Activated CD4-positive, alpha-beta memory T cell treated with anti-CD3 and anti-CD28 coated beads for 36 hours (primary cell): ENCODE data around the gene PVR. TPM values are rescaled to one million over a fixed set of nuclear protein-coding genes. Genes with fewer than 3 reads are reported as not detected.
"Not testable (repeated sequence)": the region's sequence is repeated elsewhere in the genome, so short reads cannot be mapped to it uniquely, and the experiment has no call there.

Experiments
- CTCF ChIA-PET: fragments of 350-600 bp; sonication (Branson Sonifier 250); formaldehyde crosslinking; loops from one replicate; lab custom pipeline; 2021; ENCODE audit warnings: antibody characterized with exemption, inconsistent platforms; lab: Charles Lee
- POLR2A ChIA-PET: fragments of 350-600 bp; sonication (Branson Sonifier 250); formaldehyde crosslinking; loops from one replicate; lab custom pipeline; 2021; ENCODE audit warnings: antibody characterized with exemption; lab: Charles Lee
- DNase-seq: peaks from one replicate; pipeline ENCODE4 v3.0.0-alpha.2; 2020
- H3K27ac Mint-ChIP-seq: one replicate; pipeline ENCODE4 v1.8.0; 2021; ENCODE audit warnings: mixed read lengths
- H3K27me3 Mint-ChIP-seq: one replicate; pipeline ENCODE4 v1.8.0; 2021; ENCODE audit warnings: mixed read lengths
- H3K36me3 Mint-ChIP-seq: one replicate; pipeline ENCODE4 v1.8.0; 2021; ENCODE audit warnings: mixed read lengths
- H3K4me1 Mint-ChIP-seq: one replicate; pipeline ENCODE4 v1.8.0; 2021; ENCODE audit warnings: low read depth, mixed read lengths
- H3K4me3 Mint-ChIP-seq: one replicate; pipeline ENCODE4 v1.8.0; 2021; ENCODE audit warnings: mild to moderate bottlenecking, mixed read lengths
- H3K9me3 Mint-ChIP-seq: one replicate; pipeline ENCODE4 v1.8.0; 2021; ENCODE audit warnings: mixed read lengths
- intact Hi-C: fragments of 100-400 bp; cut with micrococcal nuclease; formaldehyde crosslinking; loops from one replicate; pipeline ENCODE4 v1.15.1; 2023
- total RNA-seq, 2 experiments: library from RNA; stranded (reverse); gene quantifications; one replicate each; pipeline ENCODE4 v1.2.3, GENCODE V29; 2021

The PVR gene
- total RNA-seq, 2 experiments from 2014 or later, result 6.5 to 7.4 TPM

- POLR2A ChIA-PET, result no interaction called here
- intact Hi-C loops, result no loop called here
- no peak overlapping the region for H3K27ac Mint-ChIP-seq
- H3K27me3 Mint-ChIP-seq, result peaks cover 1% of the 10 kb centered on the region
- H3K4me1 Mint-ChIP-seq, result no peaks in the 10 kb centered on the region
- CTCF ChIA-PET, result no interaction called here
- H3K9me3 Mint-ChIP-seq, result no peaks in the 10 kb centered on the region
- no peak overlapping the region for H3K4me3 Mint-ChIP-seq
- no peak for DNase-seq
- H3K36me3 Mint-ChIP-seq, result no peaks in the 10 kb centered on the region
Measured at GRCh38 chr19:44623080-44623479, 20.6 kb upstream of the PVR start.

GRCh38 chr19:44623626-44624025 lies 20.1 kb upstream of the PVR start:
- Mint-ChIP-seq H3K27me3 (peaks cover 1% of the 10 kb centered on the region), H3K9me3 (no peaks in the 10 kb centered on the region), H3K4me1 (no peaks in the 10 kb centered on the region), H3K27ac (no peak overlapping the region), H3K36me3 (no peaks in the 10 kb centered on the region), H3K4me3 (no peak overlapping the region)
- DNase-seq, result no peak
- ChIA-PET POLR2A (no interaction called here), CTCF (no interaction called here)
- intact Hi-C loops, result no loop called here

- intact Hi-C loops, result no loop called here
- CTCF ChIA-PET, result no interaction called here
- H3K27me3 Mint-ChIP-seq, result peaks cover 3% of the 10 kb centered on the region
- H3K4me3 Mint-ChIP-seq, result no peak overlapping the region
- no peaks in the 10 kb centered on the region for H3K4me1 Mint-ChIP-seq
- H3K27ac Mint-ChIP-seq, result no peak overlapping the region
- no peak for DNase-seq
- POLR2A ChIA-PET, result no interaction called here
- no peaks in the 10 kb centered on the region for H3K36me3 Mint-ChIP-seq
- H3K9me3 Mint-ChIP-seq, result no peaks in the 10 kb centered on the region
Measured at GRCh38 chr19:44624840-44625354, 18.8 kb upstream of the PVR start.

DNA sequence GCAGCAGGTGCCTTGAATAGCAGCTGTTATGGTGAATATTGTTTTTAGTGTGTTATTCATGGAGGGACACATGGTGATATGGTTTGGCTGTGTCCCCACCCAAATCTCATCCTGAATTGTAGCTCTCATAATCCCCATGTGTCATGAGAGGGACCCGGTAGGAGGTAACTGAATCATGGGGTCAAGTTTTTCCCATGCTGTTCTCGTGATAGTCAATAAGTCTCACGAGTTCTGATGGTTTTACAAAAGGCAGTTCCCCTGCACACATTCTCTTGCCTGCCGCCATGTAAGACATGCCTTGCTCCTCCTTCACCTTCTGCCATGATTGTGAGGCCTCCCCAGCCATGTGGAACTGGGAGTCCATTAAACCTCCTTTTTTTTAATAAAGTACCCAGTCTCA lies 18.1 kb upstream of the PVR start:
- H3K4me1 Mint-ChIP-seq, H3K27me3 Mint-ChIP-seq, H3K9me3 Mint-ChIP-seq, POLR2A ChIA-PET, H3K4me3 Mint-ChIP-seq, DNase-seq, intact Hi-C loops, H3K27ac Mint-ChIP-seq, CTCF ChIA-PET, H3K36me3 Mint-ChIP-seq: not testable (repeated sequence)

GRCh38 chr19:44626048-44626624 lies 17.6 kb upstream of the PVR start:
- intact Hi-C loops, result no loop called here
- Mint-ChIP-seq H3K27ac (no peak overlapping the region), H3K4me1 (no peaks in the 10 kb centered on the region), H3K4me3 (no peak overlapping the region), H3K36me3 (no peaks in the 10 kb centered on the region), H3K9me3 (no peaks in the 10 kb centered on the region), H3K27me3 (peaks cover 3% of the 10 kb centered on the region)
- POLR2A ChIA-PET, result interaction anchor here (1.2 kb wide), 1 partner anchor 41 kb away, joined by 3 read pairs; no protein-coding TSS in a partner anchor
- CTCF ChIA-PET, result no interaction called here
- no peak for DNase-seq

- H3K27me3 Mint-ChIP-seq, result peaks cover 3% of the 10 kb centered on the region
- ChIA-PET POLR2A (no interaction called here), CTCF (no interaction called here)
- no peaks in the 10 kb centered on the region for H3K9me3 Mint-ChIP-seq
- intact Hi-C loops, result no loop called here
- H3K4me3 Mint-ChIP-seq, result no peak overlapping the region
- no peaks in the 10 kb centered on the region for H3K36me3 Mint-ChIP-seq
- no peak overlapping the region for H3K27ac Mint-ChIP-seq
- H3K4me1 Mint-ChIP-seq, result no peaks in the 10 kb centered on the region
- no peak for DNase-seq
Measured at GRCh38 chr19:44627631-44628030, 16.1 kb upstream of the PVR start.

DNA sequence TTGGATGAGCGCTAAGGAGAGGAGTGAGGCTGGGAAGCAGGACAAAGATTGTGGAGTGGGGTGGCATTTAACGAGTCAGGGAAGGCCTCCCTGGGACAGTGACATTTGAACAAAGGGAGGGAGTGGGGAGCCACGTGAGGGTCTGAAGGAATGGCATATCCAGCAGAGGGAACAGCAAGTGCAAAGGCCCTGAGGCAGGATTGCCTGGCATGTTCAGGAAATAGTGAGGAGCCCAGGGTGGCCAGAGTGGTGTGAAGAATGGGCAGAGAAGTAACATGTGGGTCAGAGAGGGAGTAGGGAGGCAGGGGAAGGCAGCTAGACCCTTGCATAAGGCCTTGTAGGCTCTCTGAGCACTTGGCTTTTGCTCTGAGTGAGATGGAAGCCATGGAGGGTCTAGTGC lies 14.9 kb upstream of the PVR start:
- ChIA-PET POLR2A (no interaction called here), CTCF (no interaction called here)
- intact Hi-C loops, result no loop called here
- no peaks in the 10 kb centered on the region for H3K36me3 Mint-ChIP-seq
- H3K27ac Mint-ChIP-seq, result no peak overlapping the region
- H3K27me3 Mint-ChIP-seq, result peaks cover 3% of the 10 kb centered on the region
- H3K4me3 Mint-ChIP-seq, result no peak overlapping the region
- DNase-seq, result no peak
- H3K4me1 Mint-ChIP-seq, result no peaks in the 10 kb centered on the region
- no peaks in the 10 kb centered on the region for H3K9me3 Mint-ChIP-seq

DNA sequence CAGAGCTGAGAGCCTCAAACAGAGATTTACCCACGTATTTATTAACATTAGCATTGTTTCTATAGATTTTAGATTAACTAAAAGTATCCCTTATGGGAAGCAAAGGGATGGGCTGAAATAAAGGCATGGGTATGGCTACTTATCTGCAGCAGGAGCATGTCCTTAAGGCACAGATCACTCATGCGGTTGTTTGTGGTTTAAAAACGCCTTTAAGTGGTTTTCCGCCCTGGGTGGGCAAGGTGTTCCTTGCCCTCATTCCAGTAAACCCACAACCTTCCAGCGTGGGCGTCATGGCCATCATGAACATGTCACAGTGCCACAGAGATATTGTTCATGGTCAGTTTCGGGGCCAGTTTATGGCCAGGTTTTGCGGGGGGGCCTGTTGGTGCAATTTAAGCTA lies 12.1 kb upstream of the PVR start:
- H3K4me3 Mint-ChIP-seq, POLR2A ChIA-PET, H3K36me3 Mint-ChIP-seq, H3K4me1 Mint-ChIP-seq, DNase-seq, H3K27ac Mint-ChIP-seq, H3K9me3 Mint-ChIP-seq, CTCF ChIA-PET, intact Hi-C loops: not testable (repeated sequence)
- peaks cover 12% of the 10 kb centered on the region for H3K27me3 Mint-ChIP-seq

- peaks cover 10% of the 10 kb centered on the region for H3K27me3 Mint-ChIP-seq
- H3K36me3 Mint-ChIP-seq, H3K27ac Mint-ChIP-seq, DNase-seq, intact Hi-C loops, H3K9me3 Mint-ChIP-seq, H3K4me1 Mint-ChIP-seq, POLR2A ChIA-PET, H3K4me3 Mint-ChIP-seq: not testable (repeated sequence)
- CTCF ChIA-PET, result interaction anchor here (1.2 kb wide), 1 partner anchor 20 kb away, joined by 6 read pairs; no protein-coding TSS in a partner anchor
Measured at GRCh38 chr19:44634058-44634457, 9.7 kb upstream of the PVR start.

DNA sequence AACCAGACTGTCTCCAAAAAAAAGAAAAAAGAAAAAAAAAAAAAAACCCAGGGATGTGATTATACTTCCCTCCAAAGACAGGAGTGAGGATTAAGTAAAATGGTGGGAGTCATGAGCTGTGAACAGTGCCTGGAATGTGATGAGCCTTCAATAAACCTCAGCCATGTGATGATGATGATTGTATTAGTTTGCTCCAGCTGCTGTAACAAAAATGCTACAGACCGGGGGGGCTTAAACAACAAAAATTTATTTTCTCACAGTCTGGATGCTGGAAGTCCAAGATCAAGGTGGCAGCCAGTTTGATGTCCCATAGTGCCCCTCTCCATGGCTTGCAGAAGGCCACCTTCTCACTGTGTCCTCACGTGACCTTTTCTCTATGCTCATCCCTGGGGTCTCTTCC lies 8.9 kb upstream of the PVR start:
- POLR2A ChIA-PET, result no interaction called here

GRCh38 chr19:44635581-44636438 lies 7.9 kb upstream of the PVR start:
- intact Hi-C loops, result no loop called here
- no peak for DNase-seq
- no peaks in the 10 kb centered on the region for H3K36me3 Mint-ChIP-seq
- peaks cover 13% of the 10 kb centered on the region for H3K27me3 Mint-ChIP-seq
- ChIA-PET POLR2A (no interaction called here), CTCF (no interaction called here)
- H3K4me1 Mint-ChIP-seq, result no peaks in the 10 kb centered on the region
- H3K4me3 Mint-ChIP-seq, result no peak overlapping the region
- H3K9me3 Mint-ChIP-seq, result no peaks in the 10 kb centered on the region
- no peak overlapping the region for H3K27ac Mint-ChIP-seq

More for the DNA sequence above, 8.9 kb upstream of the PVR start:
- Mint-ChIP-seq H3K36me3 (no peaks in the 10 kb centered on the region), H3K27me3 (peaks cover 10% of the 10 kb centered on the region), H3K4me3 (no peak overlapping the region), H3K27ac (no peak overlapping the region), H3K4me1 (no peaks in the 10 kb centered on the region), H3K9me3 (no peaks in the 10 kb centered on the region)
- no peak for DNase-seq
- intact Hi-C loops, result no loop called here
- CTCF ChIA-PET, result interaction anchor here (1.2 kb wide), 1 partner anchor 20 kb away, joined by 6 read pairs; no protein-coding TSS in a partner anchor

- no peaks in the 10 kb centered on the region for H3K9me3 Mint-ChIP-seq
- intact Hi-C loops, result no loop called here
- peaks cover 19% of the 10 kb centered on the region for H3K27me3 Mint-ChIP-seq
- CTCF ChIA-PET, result interaction anchor here (0.5 kb wide), 1 partner anchor 54 kb away, joined by 3 read pairs; no protein-coding TSS in a partner anchor
- no peak overlapping the region for H3K27ac Mint-ChIP-seq
- H3K36me3 Mint-ChIP-seq, result no peaks in the 10 kb centered on the region
- DNase-seq, result no peak
- POLR2A ChIA-PET, result no interaction called here
- H3K4me3 Mint-ChIP-seq, result no peak overlapping the region
- no peaks in the 10 kb centered on the region for H3K4me1 Mint-ChIP-seq
Measured at GRCh38 chr19:44636439-44637389, 7.0 kb upstream of the PVR start.
